Psoas muscle (tissue), 8 donors: Measurements from ENCODE around the gene FAM72B. TPM values are rescaled to one million over a fixed set of nuclear protein-coding genes. Genes with fewer than 3 reads are reported as not detected.
"Not testable (repeated sequence)": the region's sequence is repeated elsewhere in the genome, so short reads cannot be mapped to it uniquely, and the experiment has no call there.

Source experiments
- ATAC-seq, 4 donors: fragments of 200-7000 bp; cut with Tn5 transposase; one replicate each; pipeline ENCODE4 v1.9.1; 2020; ENCODE audit warnings: moderate library complexity in 3 of 4, mild to moderate bottlenecking in 2 of 4
- DNase-seq, 2 donors: peaks; one replicate each; pipeline ENCODE4 v3.0.0-alpha.2; 2020
- H3K27ac ChIP-seq: fragments of 200-600 bp; one replicate; pipeline ENCODE4 v1.8.0; 2022
- H3K27me3 ChIP-seq, 3 donors: fragments of 200-600 bp in 1 of 3; one replicate each; pipeline versions ENCODE4 v1.6.1 to v1.8.0; 2013 to 2022; ENCODE audit warnings: low read length in 2 of 3, mild to moderate bottlenecking in 2 of 3, moderate library complexity in 1 of 3; ENCODE audit not compliant: insufficient read depth in 3 of 3
- H3K36me3 ChIP-seq, 2 donors: fragments of 200-600 bp in 1 of 2; one replicate each; pipeline versions ENCODE4 v1.6.1 to v1.8.0; 2013 to 2022; ENCODE audit warnings: low read depth in 1 of 2, mild to moderate bottlenecking in 1 of 2, moderate library complexity in 1 of 2; ENCODE audit not compliant: insufficient read depth in 1 of 2
- H3K4me1 ChIP-seq: fragments of 200-600 bp; one replicate; pipeline ENCODE4 v1.8.0; 2022
- H3K4me3 ChIP-seq: fragments of 200-600 bp; one replicate; pipeline ENCODE4 v1.8.0; 2022; ENCODE audit warnings: mild to moderate bottlenecking
- H3K9me3 ChIP-seq: fragments of 200-600 bp; one replicate; pipeline ENCODE4 v1.8.0; 2022
- WGBS, 3 donors: extraction: QIAGEN DNeasy Blood & Tissue Kit; methylation state at CpG; one replicate each; pipeline versions ENCODE4 v1.1.6 to v1.1.7; 2013; 5-methylcytosine and 5-hydroxymethylcytosine counted together
- intact Hi-C, 2 donors: fragments of 100-400 bp; cut with DNase I; formaldehyde crosslinking; loops; one replicate each; pipeline versions ENCODE4 v1.11.0 to v1.14.2; 2022
- polyA plus RNA-seq, 3 donors: library from polyadenylated mRNA; stranded (reverse); fragments of 200-250 nt; gene quantifications; one replicate each; pipeline ENCODE4 v1.2.3, GENCODE V29; 2013
- total RNA-seq, 4 donors: library from RNA; stranded (reverse); fragmentation: NEBNext Ultra II Directional in 2 of 4; extraction: Animal tissue kit (Norgen Biotek cat#: 25700) in 2 of 4; gene quantifications; one replicate each; pipeline versions ENCODE4 v1.2.1 to v1.2.4, GENCODE V29; 2021 to 2023
- donor health status: healthy with polysubstance abuse.
- donor health status: DM: no; HTN: no; CAD: no; lungs with moderate emphysema.
- donor health status: Bipolar disorder and iron deficiency.
- donor health status: healthy.
- donor health status: DM: yes; HTN: yes; CAD: no.
- donor health status: DM: no; HTN: no; CAD: no.
- donor health status: DM: no; HTN: no; CAD: no.
- donor health status: DM: yes; HTN: yes; CAD: no.

FAM72B gene
- total and polyA plus RNA-seq, 7 donors: 0.12 to 0.99 (median 0.14) TPM; not detected in 2

DNA sequence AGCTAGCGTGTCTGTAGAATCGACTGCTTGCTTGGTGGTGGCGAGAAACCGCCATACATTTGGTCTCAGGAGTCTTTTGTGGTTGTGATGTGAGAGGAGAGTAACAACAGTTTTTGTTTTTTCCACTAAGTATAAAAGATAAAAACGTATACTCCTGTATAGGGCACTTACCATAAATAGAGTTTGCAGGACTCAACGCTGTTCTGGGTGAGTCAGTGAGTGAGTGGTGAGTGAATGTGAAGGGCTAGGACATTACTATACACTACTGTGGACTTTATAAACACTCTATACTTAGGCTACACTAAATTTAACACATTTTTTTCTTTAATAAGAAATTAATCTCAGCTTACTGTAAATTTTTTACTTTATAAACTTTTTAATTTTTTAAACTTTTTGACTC is 43.7 kb downstream of the FAM72B start:
- intact Hi-C loops, H3K27ac ChIP-seq, H3K27me3 ChIP-seq, ATAC-seq, H3K4me1 ChIP-seq, DNase-seq, H3K36me3 ChIP-seq, H3K9me3 ChIP-seq, H3K4me3 ChIP-seq: not testable (repeated sequence)
- no CpG with 5 or more reads among the region's 6 CpGs for WGBS, 3 donors

DNA sequence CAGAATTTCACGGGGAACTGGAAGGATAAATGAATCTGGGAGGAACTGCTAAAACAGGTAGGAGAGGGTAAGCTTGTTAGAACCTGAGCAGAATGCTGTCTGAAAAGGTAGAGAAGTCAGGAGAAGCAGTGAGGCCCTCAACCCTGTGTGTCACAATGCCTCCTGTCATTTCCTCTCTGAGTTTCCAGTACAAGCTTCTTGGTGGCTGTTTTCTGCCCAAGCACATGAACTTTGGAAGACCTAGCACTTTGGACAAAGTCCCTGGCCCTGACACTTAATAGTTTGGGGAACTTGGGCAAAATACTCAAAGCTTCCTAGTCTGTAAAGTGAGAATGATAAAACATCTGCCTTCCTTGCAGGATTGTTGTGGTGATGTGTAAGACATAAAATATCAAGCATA is 52.6 kb downstream of the FAM72B start:
- H3K36me3 ChIP-seq, DNase-seq, H3K4me3 ChIP-seq, ATAC-seq, H3K4me1 ChIP-seq, H3K9me3 ChIP-seq, H3K27me3 ChIP-seq, intact Hi-C loops, H3K27ac ChIP-seq: not testable (repeated sequence)
- WGBS, 3 donors: no CpG with 5 or more reads among the region's 1 CpG

DNA sequence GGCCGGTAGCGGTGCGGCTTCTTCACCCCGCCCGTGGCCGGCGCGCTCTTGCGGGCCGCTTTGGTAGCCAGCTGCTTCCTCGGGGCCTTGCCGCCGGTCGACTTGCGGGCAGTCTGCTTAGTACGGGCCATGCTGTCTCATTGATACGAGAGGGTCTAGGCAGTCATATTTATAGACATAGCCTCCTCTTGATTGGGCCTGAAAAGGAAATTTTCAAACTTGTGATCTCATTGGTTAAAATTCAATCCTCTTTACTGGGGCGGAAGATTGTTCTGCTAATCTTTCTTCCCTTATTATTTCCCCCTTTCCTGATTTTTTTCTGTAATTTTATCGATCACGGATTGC is 65.7 kb downstream of the FAM72B start:
- H3K9me3 ChIP-seq, intact Hi-C loops, H3K27me3 ChIP-seq, DNase-seq, H3K27ac ChIP-seq, H3K4me1 ChIP-seq, H3K36me3 ChIP-seq: not testable (repeated sequence)
- 1 to 7% (median 3%) methylated on average over 6 to 16 of the region's 20 CpGs for WGBS, 3 donors
- H3K4me3 ChIP-seq: peak overlapping the region; percentile 58
- peak in 3 of 4 donors; percentile 16 to 32 (median 30) for ATAC-seq

Other genes with a start within 250 kb of the FAM72B start
- 10 to 100 TPM in 1 of 4 donors, 1 to 10 TPM in 3; 3.7 to 12.0 (median 4.4) TPM for gene SRGAP2C, start 635 bp upstream of the FAM72B start, total RNA-seq
- 1 to 10 TPM in 2 of 3 donors, under 1 TPM in 1; 0.72 to 1.2 (median 1.1) TPM for gene SRGAP2C, start 635 bp upstream of the FAM72B start, polyA plus RNA-seq